ENCODE data around the gene IL10.
A peak's percentile ranks its signal among the peaks of the same experiment; 100 is the strongest.

Gene IL10

GRCh38 chr1:206772243-206772937, at the start of gene IL10:
TSS of gene IL10 (minus strand) at chr1:206772494. CDS start at chr1:206772435, 59 bp downstream.
- DNase-seq (ENCODE audit: low read depth): no peak
- no peak within 1 kb of the TSS for H3K4me3 ChIP-seq (ENCODE audit: low read depth, low read length)

- no peak for DNase-seq (ENCODE audit: low read depth)
- no peak overlapping the region for H3K4me3 ChIP-seq (ENCODE audit: low read depth, low read length)
Measured at GRCh38 chr1:206821493-206821892, 49.2 kb upstream of the IL10 start.

GRCh38 chr1:206816390-206817287, 44.3 kb upstream of the IL10 start:
- no peak for DNase-seq (ENCODE audit: low read depth)
- no peak overlapping the region for H3K4me3 ChIP-seq (ENCODE audit: low read depth, low read length)

- no peak overlapping the region for H3K4me3 ChIP-seq (ENCODE audit: low read depth, low read length)
- DNase-seq (ENCODE audit: low read depth): peak; percentile 71
Measured at GRCh38 chr1:206814716-206815341, 42.5 kb upstream of the IL10 start.

- no peak overlapping the region for H3K4me3 ChIP-seq (ENCODE audit: low read depth, low read length)
- DNase-seq (ENCODE audit: low read depth): no peak
Measured at GRCh38 chr1:206812471-206812870, 40.2 kb upstream of the IL10 start.

GRCh38 chr1:206809504-206810084, 37.3 kb upstream of the IL10 start:
- DNase-seq (ENCODE audit: low read depth): no peak
- H3K4me3 ChIP-seq (ENCODE audit: low read depth, low read length): no peak overlapping the region

GRCh38 chr1:206808615-206809014, 36.3 kb upstream of the IL10 start:
- H3K4me3 ChIP-seq (ENCODE audit: low read depth, low read length): no peak overlapping the region
- no peak for DNase-seq (ENCODE audit: low read depth)

GRCh38 chr1:206805357-206805756, 33.1 kb upstream of the IL10 start:
- H3K4me3 ChIP-seq (ENCODE audit: low read depth, low read length): no peak overlapping the region
- DNase-seq (ENCODE audit: low read depth): no peak

- no peak for DNase-seq (ENCODE audit: low read depth)
- H3K4me3 ChIP-seq (ENCODE audit: low read depth, low read length): no peak overlapping the region
Measured at GRCh38 chr1:206804156-206804737, 32.0 kb upstream of the IL10 start.

GRCh38 chr1:206803221-206803730, 31.0 kb upstream of the IL10 start:
- H3K4me3 ChIP-seq (ENCODE audit: low read depth, low read length): no peak overlapping the region
- DNase-seq (ENCODE audit: low read depth): no peak

- no peak overlapping the region for H3K4me3 ChIP-seq (ENCODE audit: low read depth, low read length)
- no peak for DNase-seq (ENCODE audit: low read depth)
Measured at GRCh38 chr1:206802401-206802800, 30.1 kb upstream of the IL10 start.

- no peak for DNase-seq (ENCODE audit: low read depth)
- H3K4me3 ChIP-seq (ENCODE audit: low read depth, low read length): no peak overlapping the region
Measured at GRCh38 chr1:206801467-206801866, 29.2 kb upstream of the IL10 start.

GRCh38 chr1:206800891-206801290, 28.6 kb upstream of the IL10 start:
- no peak overlapping the region for H3K4me3 ChIP-seq (ENCODE audit: low read depth, low read length)
- no peak for DNase-seq (ENCODE audit: low read depth)

- H3K4me3 ChIP-seq (ENCODE audit: low read depth, low read length): no peak overlapping the region
- DNase-seq (ENCODE audit: low read depth): no peak
Measured at GRCh38 chr1:206800411-206800810, 28.1 kb upstream of the IL10 start.

GRCh38 chr1:206799311-206799710, 27.0 kb upstream of the IL10 start:
- DNase-seq (ENCODE audit: low read depth): no peak
- no peak overlapping the region for H3K4me3 ChIP-seq (ENCODE audit: low read depth, low read length)

- no peak overlapping the region for H3K4me3 ChIP-seq (ENCODE audit: low read depth, low read length)
- no peak for DNase-seq (ENCODE audit: low read depth)
Measured at GRCh38 chr1:206798384-206798996, 26.2 kb upstream of the IL10 start.

GRCh38 chr1:206797534-206798383, 25.5 kb upstream of the IL10 start:
- no peak overlapping the region for H3K4me3 ChIP-seq (ENCODE audit: low read depth, low read length)
- DNase-seq (ENCODE audit: low read depth): no peak

- H3K4me3 ChIP-seq (ENCODE audit: low read depth, low read length): no peak overlapping the region
- no peak for DNase-seq (ENCODE audit: low read depth)
Measured at GRCh38 chr1:206796981-206797402, 24.7 kb upstream of the IL10 start.
